RWPE1 (cell line): ENCODE data around the gene LENEP.
"Not testable (repeated sequence)": the region's sequence is repeated elsewhere in the genome, so short reads cannot be mapped to it uniquely, and the experiment has no call there.

ENCODE experiments used
- CTCF ChIA-PET: fragments of 350-600 bp; sonication (Branson Sonifier 250); formaldehyde crosslinking; extraction: SDS; loops from one replicate; lab custom pipeline; 2021; lab: Yijun Ruan, JAX
- POLR2A ChIA-PET: fragments of 400-600 bp; formaldehyde crosslinking; extraction: SDS; loops from one replicate; lab custom pipeline; 2020; ENCODE audit warnings: antibody characterized with exemption; ENCODE audit not compliant: low non-redundant PET; lab: Yijun Ruan, JAX
- DNase-seq: peaks from one replicate; pipeline ENCODE4 v3.0.0; 2012; ENCODE audit warnings: low spot score
- H3K27ac ChIP-seq: fragments of 450-650 bp; 2 replicates; pipeline ENCODE4 v1.5.1; 2017
- TF ChIP-seq, protein P1 (sequence below): fragments of 450-650 bp; conservative IDR thresholded peaks from 2 replicates; pipeline ENCODE4 v1.5.1; 2017; ENCODE audit warnings: low read depth, mild to moderate bottlenecking

The LENEP gene

GRCh38 chr1:154974102-154974807 lies 19.1 kb upstream of the LENEP start, which contains the start of gene CKS1B:
Gene CKS1B (plus strand): TSS chr1:154974681. CDS start chr1:154974746, 65 bp downstream.
- POLR2A ChIA-PET: interaction anchor here (0.7 to 1.5 kb wide), 5 partner anchors 9 to 416 kb away, joined by 3 to 6 read pairs (median 3); partner anchors contain the start of gene FLAD1

DNA sequence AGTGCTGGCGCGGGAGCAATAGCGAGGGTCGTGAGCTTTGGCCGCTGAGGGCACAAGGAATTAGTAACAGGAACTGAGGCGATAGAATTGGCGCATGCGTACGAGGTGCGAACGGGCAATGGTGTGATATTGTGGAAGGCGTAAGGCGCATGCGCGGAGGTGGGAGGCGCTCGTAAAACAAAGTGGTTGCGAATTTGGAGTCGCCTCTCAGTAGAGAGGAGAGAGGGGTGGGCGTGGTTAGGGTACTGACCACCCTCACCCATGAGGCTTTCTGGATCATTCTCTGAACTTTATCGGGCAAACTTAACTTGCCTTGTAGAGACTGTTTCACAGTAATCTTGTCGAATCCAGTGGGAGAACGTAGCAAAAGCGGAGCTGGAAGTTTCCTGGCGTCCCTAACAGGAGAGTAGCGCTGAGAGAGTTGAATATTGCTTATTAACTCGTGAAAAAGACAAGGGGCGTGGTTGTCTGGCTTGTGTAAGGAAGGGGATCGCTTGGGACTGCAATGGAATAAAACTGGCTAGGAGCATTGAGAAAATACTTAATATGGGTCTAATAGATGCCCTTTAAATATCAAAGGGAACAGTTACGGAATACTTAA lies 18.5 kb upstream of the LENEP start:
- ChIA-PET POLR2A (interaction anchor here (1.5 kb wide), 1 partner anchor 29 kb away, joined by 3 read pairs; no protein-coding TSS in a partner anchor), CTCF (interaction anchor here (0.7 kb wide), 2 partner anchors 43 to 97 kb away, joined by 4 read pairs; no protein-coding TSS in a partner anchor)
- TF ChIP-seq, protein P1, sequence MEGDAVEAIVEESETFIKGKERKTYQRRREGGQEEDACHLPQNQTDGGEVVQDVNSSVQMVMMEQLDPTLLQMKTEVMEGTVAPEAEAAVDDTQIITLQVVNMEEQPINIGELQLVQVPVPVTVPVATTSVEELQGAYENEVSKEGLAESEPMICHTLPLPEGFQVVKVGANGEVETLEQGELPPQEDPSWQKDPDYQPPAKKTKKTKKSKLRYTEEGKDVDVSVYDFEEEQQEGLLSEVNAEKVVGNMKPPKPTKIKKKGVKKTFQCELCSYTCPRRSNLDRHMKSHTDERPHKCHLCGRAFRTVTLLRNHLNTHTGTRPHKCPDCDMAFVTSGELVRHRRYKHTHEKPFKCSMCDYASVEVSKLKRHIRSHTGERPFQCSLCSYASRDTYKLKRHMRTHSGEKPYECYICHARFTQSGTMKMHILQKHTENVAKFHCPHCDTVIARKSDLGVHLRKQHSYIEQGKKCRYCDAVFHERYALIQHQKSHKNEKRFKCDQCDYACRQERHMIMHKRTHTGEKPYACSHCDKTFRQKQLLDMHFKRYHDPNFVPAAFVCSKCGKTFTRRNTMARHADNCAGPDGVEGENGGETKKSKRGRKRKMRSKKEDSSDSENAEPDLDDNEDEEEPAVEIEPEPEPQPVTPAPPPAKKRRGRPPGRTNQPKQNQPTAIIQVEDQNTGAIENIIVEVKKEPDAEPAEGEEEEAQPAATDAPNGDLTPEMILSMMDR: no peak
- DNase-seq: peak; percentile 89
- H3K27ac ChIP-seq: peak overlapping the region; percentile 100

More at GRCh38 chr1:154974102-154974807, 19.1 kb upstream of the LENEP start, which contains the start of gene CKS1B:
- CTCF ChIA-PET: interaction anchor here (0.6 to 1.0 kb wide), 3 partner anchors 24 to 88 kb away, joined by 3 to 4 read pairs (median 3); no protein-coding TSS in a partner anchor
- DNase-seq: peak; percentile 99
- TF ChIP-seq, protein P1: no peak
- peak within 1 kb of the TSS; percentile 100 for H3K27ac ChIP-seq

DNA sequence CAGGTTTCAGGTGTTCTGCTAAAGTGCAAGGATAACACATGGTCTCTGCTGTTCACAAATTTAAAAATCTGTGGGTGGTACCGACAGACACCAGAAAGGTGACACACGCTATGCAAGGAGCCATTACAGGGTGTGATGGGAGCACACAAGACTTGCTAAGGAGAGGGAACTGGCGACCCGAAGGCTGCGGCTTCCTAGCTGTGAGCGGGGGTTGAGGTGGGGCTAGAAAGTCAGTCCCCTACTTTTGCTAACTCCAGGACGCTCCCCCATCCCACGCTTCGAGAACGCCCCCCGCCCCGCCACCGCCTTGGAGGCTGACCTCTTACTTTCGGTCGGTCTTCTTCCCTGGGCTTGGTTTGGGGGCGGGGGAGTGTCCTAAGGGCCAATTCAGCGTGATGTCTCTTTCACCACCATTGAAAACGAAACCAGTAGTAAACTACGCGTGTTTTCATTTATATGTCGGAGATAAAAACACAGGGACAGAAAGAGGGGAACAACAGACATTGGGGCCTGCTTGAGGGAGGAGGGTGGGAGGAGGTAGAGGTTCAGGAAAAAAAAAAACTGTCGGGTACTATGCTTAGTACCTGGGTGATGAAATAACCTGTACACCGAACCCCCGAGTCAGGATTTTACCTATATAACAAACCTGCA lies 17.9 kb upstream of the LENEP start:
- ChIA-PET CTCF (interaction anchor here (0.7 to 1.1 kb wide), 2 partner anchors 42 to 97 kb away, joined by 3 to 4 read pairs; no protein-coding TSS in a partner anchor), POLR2A (no interaction called here)
- no peak for DNase-seq
- H3K27ac ChIP-seq: peak overlapping the region; percentile 100
- TF ChIP-seq, protein P1: no peak

GRCh38 chr1:154977762-154978161 lies 15.6 kb upstream of the LENEP start:
- POLR2A ChIA-PET, H3K27ac ChIP-seq, DNase-seq, CTCF ChIA-PET: not testable (repeated sequence)

DNA sequence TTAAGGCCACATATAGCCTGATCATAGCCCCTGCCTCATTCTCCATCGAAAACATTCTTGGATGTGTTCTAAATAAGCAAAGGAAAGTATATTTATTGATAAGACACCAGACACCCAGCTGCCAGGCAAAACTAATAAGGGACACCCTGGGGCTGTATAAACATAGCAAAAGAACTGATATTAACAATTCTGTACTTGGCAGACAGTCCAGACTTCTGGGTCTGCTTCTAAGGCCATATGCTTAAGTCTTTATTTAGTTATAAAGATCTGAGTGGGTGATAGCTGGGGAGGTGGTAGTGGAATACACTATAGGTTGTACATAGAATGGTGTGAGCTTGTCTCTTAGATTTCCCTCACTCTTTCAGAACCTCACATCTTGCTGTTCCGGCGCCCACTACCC lies 15.0 kb upstream of the LENEP start:
- H3K27ac ChIP-seq: no peak overlapping the region
- TF ChIP-seq, protein P1: no peak
- CTCF ChIA-PET: no interaction called here
- DNase-seq: no peak
- POLR2A ChIA-PET: no interaction called here

DNA sequence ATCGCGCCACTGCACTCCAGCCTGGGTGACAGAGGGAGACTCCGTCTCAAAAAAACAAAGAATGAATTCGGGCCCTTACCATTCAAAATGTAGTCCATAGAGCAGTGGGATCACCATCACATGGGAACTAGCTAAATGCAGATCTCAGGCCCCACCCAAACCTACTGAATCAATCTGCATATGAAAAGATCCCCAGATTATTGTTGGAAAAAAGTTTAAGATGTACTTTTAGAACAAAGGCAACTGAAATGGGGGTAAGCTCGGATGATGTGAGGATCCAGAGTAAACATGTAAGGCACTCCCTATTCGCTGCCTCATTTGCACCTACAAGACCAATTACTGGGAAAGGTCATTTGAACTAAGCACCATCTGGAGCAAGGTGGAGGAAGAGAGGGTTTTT lies 11.0 kb upstream of the LENEP start:
- TF ChIP-seq, protein P1: no peak
- ChIA-PET CTCF (no interaction called here), POLR2A (interaction anchor here (0.6 kb wide), 1 partner anchor 13 kb away, joined by 3 read pairs; no protein-coding TSS in a partner anchor)
- H3K27ac ChIP-seq: peak overlapping the region; percentile 72
- DNase-seq: no peak
